SK-N-SH (cell line): ENCODE data around the gene SLC25A31. TPM values are rescaled to one million over a fixed set of nuclear protein-coding genes. Genes with fewer than 3 reads are reported as not detected.

Source experiments
- CTCF ChIA-PET: fragments of 300-600, 350-600 bp; formaldehyde crosslinking; extraction: SDS; loops from one replicate; lab custom pipeline; 2021; lab: Yijun Ruan, JAX
- POLR2A ChIA-PET: fragments of 350-600 bp; sonication (Branson Sonifier 250); formaldehyde crosslinking; extraction: SDS; loops from one replicate; lab custom pipeline; 2020; ENCODE audit warnings: antibody characterized with exemption, inconsistent platforms; lab: Yijun Ruan, JAX
- DNase-seq: peaks from one replicate; pipeline ENCODE4 v3.0.0; 2012
- H2AFZ ChIP-seq: fragments of 200-600 bp; sonication (generic); 2 replicates; pipeline ENCODE4 v1.8.1; 2016; ENCODE audit warnings: antibody characterized with exemption, mild to moderate bottlenecking, low read depth
- H3F3A ChIP-seq: fragments of 200-600 bp; sonication (generic); replicated peaks from 2 replicates; pipeline ENCODE3; 2016; ENCODE audit warnings: antibody characterized with exemption, mild to moderate bottlenecking; ENCODE audit not compliant: insufficient read depth
- H3K27ac ChIP-seq, 2 experiments: fragments of 200-500 bp in 1 of 2; fragments of 200-600 bp in 1 of 2; sonication (Bioruptor generic) in 1 of 2; sonication (generic), shearing (Covaris generic) in 1 of 2; 2 replicates each; pipeline versions ENCODE4 v1.5.1 to v1.6.1; 2014 to 2016; ENCODE audit warnings: low read depth in 2 of 2, inconsistent platforms in 1 of 2, low read length in 1 of 2, mild to moderate bottlenecking in 1 of 2, mixed read lengths in 1 of 2
- H3K27me3 ChIP-seq: fragments of 200-600 bp; sonication (generic), shearing (Covaris generic); 2 replicates; pipeline ENCODE4 v1.6.1; 2016; ENCODE audit warnings: mixed run types; ENCODE audit not compliant: insufficient read depth
- H3K36me3 ChIP-seq, 2 experiments: fragments of 200-500 bp in 1 of 2; fragments of 200-600 bp in 1 of 2; sonication (Bioruptor generic) in 1 of 2; sonication (generic) in 1 of 2; replicated peaks in 1 of 2; 2 replicates each; pipeline versions ENCODE3 to v1.5.1; 2014 to 2016; ENCODE audit warnings: low read length in 1 of 2, mild to moderate bottlenecking in 1 of 2; ENCODE audit not compliant: insufficient read depth in 2 of 2, control insufficient read depth in 1 of 2
- H3K4me1 ChIP-seq, 2 experiments: fragments of 200-500 bp in 1 of 2; fragments of 200-600 bp in 1 of 2; sonication (Bioruptor generic) in 1 of 2; sonication (generic), shearing (Covaris generic) in 1 of 2; 2 replicates each; pipeline versions ENCODE4 v1.5.1 to v1.6.1; 2014 to 2016; ENCODE audit warnings: low read depth in 1 of 2, low read length in 1 of 2, mixed run types in 1 of 2; ENCODE audit not compliant: insufficient read depth in 2 of 2, control insufficient read depth in 1 of 2
- H3K4me2 ChIP-seq: fragments of 200-600 bp; sonication (generic), shearing (Covaris generic); 2 replicates; pipeline ENCODE4 v1.6.1; 2017; ENCODE audit warnings: mixed run types
- H3K4me3 ChIP-seq, 2 experiments: fragments of 200-500 bp in 1 of 2; fragments of 200-600 bp in 1 of 2; sonication (Bioruptor generic) in 1 of 2; sonication (generic), shearing (Covaris generic) in 1 of 2; 2 replicates each; pipeline versions ENCODE4 v1.5.1 to v1.8.1; 2014 to 2016; ENCODE audit warnings: low read depth in 2 of 2, inconsistent platforms in 1 of 2, low read length in 1 of 2, mild to moderate bottlenecking in 1 of 2, mixed read lengths in 1 of 2, moderate library complexity in 1 of 2
- H3K79me2 ChIP-seq: fragments of 200-600 bp; sonication (generic); 2 replicates; pipeline ENCODE4 v1.8.1; 2017; ENCODE audit warnings: mild to moderate bottlenecking; ENCODE audit not compliant: insufficient read depth
- H3K9ac ChIP-seq: fragments of 200-600 bp; sonication (generic); 2 replicates; pipeline ENCODE4 v1.6.1; 2017; ENCODE audit warnings: mixed run types
- H3K9me2 ChIP-seq: fragments of 200-600 bp; sonication (generic); 2 replicates; pipeline ENCODE4 v1.6.1; 2017; ENCODE audit warnings: mixed run types
- H3K9me3 ChIP-seq: fragments of 200-600 bp; sonication (generic); 2 replicates; pipeline ENCODE4 v1.6.1; 2017; ENCODE audit warnings: mixed run types, mild to moderate bottlenecking, moderate library complexity
- H4K20me1 ChIP-seq: fragments of 200-600 bp; sonication (generic); 2 replicates; pipeline ENCODE4 v1.6.1; 2017; ENCODE audit warnings: mild to moderate bottlenecking, mixed run types; ENCODE audit not compliant: insufficient read depth
- CTCF ChIP-seq: fragments of 200-600 bp; sonication (generic); IDR thresholded peaks from 2 replicates; pipeline ENCODE4 v1.6.1; 2017; ENCODE audit warnings: antibody characterized with exemption, mild to moderate bottlenecking, moderate library complexity
- ELF1 ChIP-seq: IDR thresholded peaks from 2 replicates; pipeline ENCODE4 v1.4.0; 2012
- EP300 ChIP-seq, 2 experiments: IDR thresholded peaks; 2 replicates each; pipeline versions ENCODE4 v1.4.0 to v1.6.1; 2012; ENCODE audit warnings: borderline replicate concordance in 1 of 2, low read depth in 1 of 2, low read length in 1 of 2
- EZH2phosphoT487 ChIP-seq: fragments of 200-600 bp; sonication (generic); IDR thresholded peaks from 2 replicates; pipeline ENCODE4 v1.6.1; 2017; ENCODE audit warnings: low read depth, mixed run types, mild to moderate bottlenecking, antibody characterized with exemption, moderate library complexity, borderline replicate concordance
- FOXM1 ChIP-seq: IDR thresholded peaks from 2 replicates; pipeline ENCODE4 v1.4.0; 2012; ENCODE audit warnings: low read depth, mild to moderate bottlenecking
- GABPA ChIP-seq: IDR thresholded peaks from 2 replicates; pipeline ENCODE4 v1.4.0; 2012; ENCODE audit warnings: low read depth, mild to moderate bottlenecking
- GATA2 ChIP-seq: sonication (generic); formaldehyde crosslinking; IDR thresholded peaks from 2 replicates; pipeline ENCODE4 v1.5.0; 2020; ENCODE audit warnings: mild to moderate bottlenecking, missing genetic modification reagents
- MEF2A ChIP-seq: IDR thresholded peaks from 2 replicates; pipeline ENCODE4 v1.4.0; 2012; ENCODE audit warnings: low read depth, borderline replicate concordance
- NRF1 ChIP-seq: IDR thresholded peaks from 2 replicates; pipeline ENCODE4 v1.6.1; 2012; ENCODE audit warnings: low read depth, mild to moderate bottlenecking, low read length
- RAD21 ChIP-seq: IDR thresholded peaks from 2 replicates; pipeline ENCODE4 v1.6.1; 2012; ENCODE audit warnings: mild to moderate bottlenecking, low read length
- RXRA ChIP-seq: IDR thresholded peaks from 2 replicates; pipeline ENCODE4 v1.4.0; 2012; ENCODE audit warnings: low read depth, mild to moderate bottlenecking, borderline replicate concordance
- SIN3A ChIP-seq: IDR thresholded peaks from 2 replicates; pipeline ENCODE4 v1.6.1; 2012; ENCODE audit warnings: low read depth, mild to moderate bottlenecking, low read length, moderate library complexity, borderline replicate concordance
- SMC3 ChIP-seq: IDR thresholded peaks from 2 replicates; pipeline ENCODE4 v1.6.1; 2012; ENCODE audit warnings: low read depth, low read length, improper control_type of control experiment
- TEAD4 ChIP-seq: IDR thresholded peaks from 2 replicates; pipeline ENCODE4 v1.4.0; 2012; ENCODE audit warnings: mild to moderate bottlenecking, borderline replicate concordance; ENCODE audit not compliant: insufficient read depth
- WGBS: methylation state at CpG from one replicate; pipeline ENCODE4 v1.1.6; 2017; ENCODE audit warnings: low lambda C conversion rate; 5-methylcytosine and 5-hydroxymethylcytosine counted together
- polyA plus RNA-seq, 3 experiments: library from polyadenylated mRNA; depleted of rRNA; stranded (reverse); fragments of >200 nt; gene quantifications; 2 replicates each; pipeline ENCODE4 v1.2.3, GENCODE V29; 2012

Gene SLC25A31
- polyA plus RNA-seq, 1 of the 3 experiments (the other 2 are of a cell fraction): not detected

GRCh38 chr4:127731406-127731805 is 1.2 kb downstream of the SLC25A31 start:
- Histone ChIP-seq H3K79me2 (no peaks in the 10 kb centered on the region), H3K9me2 (no peaks in the 10 kb centered on the region), H3K4me3 (no peak overlapping the region), H3K27ac (no peak overlapping the region), H3K9me3 (no peaks in the 10 kb centered on the region), H4K20me1 (no peaks in the 10 kb centered on the region), H2AFZ (no peak overlapping the region), H3K27me3 (no peaks in the 10 kb centered on the region), H3K36me3 (peaks cover 0 to 2% of the 10 kb centered on the region in 2 experiments), H3K4me2 (no peak overlapping the region), H3K9ac (no peak overlapping the region), H3F3A (no peaks in the 10 kb centered on the region), H3K4me1 (no peaks in the 10 kb centered on the region)
- WGBS: 88% methylated on average over 19 of the region's 19 CpGs
- POLR2A ChIA-PET: no interaction called here
- DNase-seq: no peak
- TF ChIP-seq TEAD4 (no peak), GABPA (no peak), GATA2 (CRISPR knock-in tag) (no peak), ELF1 (no peak)
- CTCF ChIA-PET: interaction anchor here (1.2 to 3.9 kb wide), 7 partner anchors 9 to 135 kb away, joined by 5 to 104 read pairs (median 28); no protein-coding TSS in a partner anchor

- CTCF ChIA-PET: interaction anchor here (0.5 to 3.9 kb wide), 51 partner anchors 10 to 1015 kb away, joined by 3 to 104 read pairs (median 4); partner anchors contain the start of gene INTU
- Histone ChIP-seq H3K27ac (no peak overlapping the region), H4K20me1 (no peaks in the 10 kb centered on the region), H3K4me3 (no peak overlapping the region), H2AFZ (no peak overlapping the region), H3K79me2 (no peaks in the 10 kb centered on the region), H3K4me1 (no peaks in the 10 kb centered on the region), H3K9ac (no peak overlapping the region), H3K9me3 (no peaks in the 10 kb centered on the region), H3K9me2 (no peaks in the 10 kb centered on the region), H3K27me3 (no peaks in the 10 kb centered on the region), H3K36me3 (no peaks in the 10 kb centered on the region), H3K4me2 (no peak overlapping the region), H3F3A (no peaks in the 10 kb centered on the region)
- WGBS: 18% methylated on average over 8 of the region's 8 CpGs
- POLR2A ChIA-PET: no interaction called here
- DNase-seq: peak; percentile 72
- TF ChIP-seq RAD21 (peak; percentile 80), CTCF (peak; percentile 78), EZH2phosphoT487 (no peak), SMC3 (peak; percentile 30), MEF2A (no peak), RXRA (no peak), GATA2 (CRISPR knock-in tag) (no peak), NRF1 (no peak), SIN3A (no peak), FOXM1 (no peak), EP300 (IDR thresholded peaks at IDR 0.05; ENCODE audit: borderline replicate concordance in 1 of 2, low read depth in 1 of 2, low read length in 1 of 2) (no peak)
Observed at GRCh38 chr4:127732623-127733328, 2.6 kb downstream of the SLC25A31 start.
